AG09319 (cell line): ENCODE data around the gene KAT6B.

Experiments used
- DNase-seq: peaks from one replicate; pipeline ENCODE4 v3.0.0-alpha.2; 2010; ENCODE audit warnings: low read depth; ENCODE audit errors: extremely low read depth
- TF ChIP-seq, protein P1 (sequence below): IDR thresholded peaks from 2 replicates; pipeline ENCODE4 v1.5.1; 2011; ENCODE audit warnings: low read depth, mild to moderate bottlenecking, inconsistent platforms, low read length, moderate library complexity

KAT6B gene

DNA sequence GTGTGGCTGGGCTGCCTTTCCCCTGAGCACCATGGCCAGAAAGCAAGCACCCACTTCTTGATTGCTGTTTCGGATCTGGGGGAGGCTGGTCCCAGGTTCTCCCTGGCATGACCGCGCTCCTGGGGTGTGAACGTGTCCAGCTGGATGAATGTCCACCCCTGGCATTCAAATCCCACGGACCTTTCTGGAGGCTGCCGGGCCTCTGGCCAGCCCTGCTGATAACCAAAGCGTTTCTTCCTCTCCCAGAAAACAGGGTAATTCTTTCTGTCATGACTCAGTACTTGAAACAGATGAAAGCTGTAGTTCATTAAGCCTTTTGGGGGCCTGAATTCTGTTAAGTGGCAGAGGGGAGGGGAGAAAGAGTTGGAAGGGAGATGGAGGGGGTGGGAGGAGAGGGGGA, 211.9 kb downstream of the KAT6B start:
- TF ChIP-seq, protein P1, sequence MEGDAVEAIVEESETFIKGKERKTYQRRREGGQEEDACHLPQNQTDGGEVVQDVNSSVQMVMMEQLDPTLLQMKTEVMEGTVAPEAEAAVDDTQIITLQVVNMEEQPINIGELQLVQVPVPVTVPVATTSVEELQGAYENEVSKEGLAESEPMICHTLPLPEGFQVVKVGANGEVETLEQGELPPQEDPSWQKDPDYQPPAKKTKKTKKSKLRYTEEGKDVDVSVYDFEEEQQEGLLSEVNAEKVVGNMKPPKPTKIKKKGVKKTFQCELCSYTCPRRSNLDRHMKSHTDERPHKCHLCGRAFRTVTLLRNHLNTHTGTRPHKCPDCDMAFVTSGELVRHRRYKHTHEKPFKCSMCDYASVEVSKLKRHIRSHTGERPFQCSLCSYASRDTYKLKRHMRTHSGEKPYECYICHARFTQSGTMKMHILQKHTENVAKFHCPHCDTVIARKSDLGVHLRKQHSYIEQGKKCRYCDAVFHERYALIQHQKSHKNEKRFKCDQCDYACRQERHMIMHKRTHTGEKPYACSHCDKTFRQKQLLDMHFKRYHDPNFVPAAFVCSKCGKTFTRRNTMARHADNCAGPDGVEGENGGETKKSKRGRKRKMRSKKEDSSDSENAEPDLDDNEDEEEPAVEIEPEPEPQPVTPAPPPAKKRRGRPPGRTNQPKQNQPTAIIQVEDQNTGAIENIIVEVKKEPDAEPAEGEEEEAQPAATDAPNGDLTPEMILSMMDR = no peak
- DNase-seq = peak; percentile 43

DNA sequence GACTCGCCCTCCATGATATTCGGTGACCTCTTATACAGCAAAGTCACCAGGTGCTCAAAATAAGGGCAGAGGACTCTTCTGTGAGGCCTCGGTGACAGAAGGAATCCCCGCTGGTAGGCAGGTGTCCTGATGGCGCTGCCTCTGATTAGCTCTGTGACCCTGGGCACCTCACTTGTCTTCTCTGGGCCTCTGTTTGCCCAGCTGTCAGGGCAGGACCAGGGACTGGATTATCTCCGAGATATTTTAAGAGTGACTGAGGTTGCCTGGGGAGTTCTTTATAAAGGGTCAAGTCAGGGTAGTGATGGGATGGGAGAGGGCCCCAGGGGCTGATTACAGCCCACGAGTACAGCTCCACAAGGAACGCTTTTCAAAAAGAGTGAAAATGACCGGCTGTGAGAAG, 214.2 kb downstream of the KAT6B start:
- TF ChIP-seq, protein P1 = no peak
- no peak for DNase-seq

DNA sequence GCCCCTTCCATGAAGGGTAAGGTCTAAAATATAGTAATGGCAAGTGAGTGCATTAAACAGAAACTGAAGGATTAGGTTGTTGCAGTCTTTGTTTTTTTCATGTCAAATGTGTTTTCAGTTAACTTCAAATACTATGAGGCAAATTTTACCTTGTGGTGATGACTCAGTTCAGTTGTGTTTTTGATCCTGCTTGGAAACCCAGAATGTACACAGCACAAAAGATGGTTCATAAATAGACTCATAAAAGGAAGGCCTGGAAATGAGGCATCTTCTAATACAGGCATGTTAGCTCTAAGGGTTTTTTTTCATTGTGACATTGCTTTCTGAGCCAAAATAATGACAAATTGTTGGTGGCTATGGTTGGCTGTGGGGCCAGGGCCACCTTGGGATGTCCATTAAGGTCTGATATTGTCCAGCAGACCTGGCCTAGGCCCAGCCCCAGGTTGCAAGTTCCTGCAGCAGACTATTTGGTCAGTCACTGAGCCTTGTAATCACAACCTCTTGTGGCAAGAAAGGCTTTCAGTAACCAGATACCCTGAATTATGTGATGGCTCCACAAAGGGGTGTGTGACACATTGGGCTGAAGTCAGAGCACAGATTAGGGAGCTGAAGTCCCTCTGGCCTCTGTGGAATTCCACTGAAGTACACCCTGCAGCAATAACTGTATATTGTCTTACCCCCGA, 216.0 kb downstream of the KAT6B start:
- DNase-seq = peak; percentile 77
- TF ChIP-seq, protein P1 = no peak

DNA sequence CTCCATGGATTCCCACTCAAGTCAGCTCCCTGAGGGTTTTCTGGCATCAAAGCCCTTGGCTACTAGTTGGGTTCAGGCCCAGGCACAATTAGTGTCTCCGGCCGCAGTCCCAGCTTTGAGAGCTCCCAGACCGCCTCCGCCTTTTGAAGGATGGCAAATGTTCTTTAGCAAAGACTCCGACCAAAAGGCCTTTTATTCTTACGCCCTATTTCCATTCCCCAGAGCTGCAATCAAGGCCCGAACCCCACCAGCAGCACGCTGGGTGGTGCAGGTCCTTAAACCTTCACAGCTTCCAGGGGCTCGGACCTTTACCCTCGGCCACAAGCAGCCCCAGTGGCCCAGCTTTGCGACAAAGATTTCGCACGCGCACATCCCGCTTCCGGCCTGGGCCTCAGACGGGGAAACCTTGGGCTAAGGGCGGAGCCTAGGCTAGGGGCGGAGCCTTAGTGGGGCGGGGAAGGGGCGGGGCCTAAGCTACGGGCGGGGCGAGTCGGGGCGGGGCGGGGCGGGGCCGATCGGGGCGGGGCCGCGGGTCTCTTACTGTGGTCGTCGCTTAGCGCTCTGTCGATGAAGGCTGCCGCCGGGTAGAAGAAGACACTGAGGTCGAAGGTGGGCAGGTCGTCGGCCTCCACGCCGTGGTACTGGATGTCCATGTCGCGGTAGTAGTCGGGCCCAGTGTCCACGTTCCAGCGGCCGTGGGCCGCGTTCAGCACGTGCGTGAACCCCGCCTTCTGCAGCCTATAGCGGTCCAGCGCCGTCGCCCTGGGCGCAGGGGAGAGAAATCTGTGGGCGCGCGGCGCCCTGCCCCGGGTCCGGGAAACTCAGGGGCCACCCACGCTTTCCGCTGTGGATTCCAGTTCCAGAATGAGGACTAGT, 217.1 kb downstream of the KAT6B start:
- DNase-seq = no peak
- TF ChIP-seq, protein P1 = no peak

DNA sequence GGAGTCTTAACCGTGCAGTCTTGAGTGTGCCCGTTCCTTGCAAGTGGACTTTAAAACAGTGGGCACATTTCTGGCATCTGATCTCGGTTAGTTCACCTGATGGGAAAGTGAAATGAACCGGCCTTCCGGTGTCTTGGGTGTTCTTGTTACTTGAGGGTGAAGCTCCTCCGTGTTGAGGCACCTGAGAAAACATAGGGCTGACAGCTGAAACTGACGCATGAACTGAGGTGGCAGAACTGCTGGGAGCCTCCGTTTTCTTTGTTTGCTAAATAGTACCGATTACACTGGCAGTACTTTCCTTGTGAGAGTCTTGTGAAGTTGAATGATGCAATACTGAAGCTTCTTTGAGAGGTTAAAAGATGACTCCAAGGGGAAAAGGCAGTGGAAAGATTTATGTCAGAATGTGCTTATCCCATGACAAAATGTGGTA, 222.3 kb downstream of the KAT6B start:
- TF ChIP-seq, protein P1 = no peak
- no peak for DNase-seq

DNA sequence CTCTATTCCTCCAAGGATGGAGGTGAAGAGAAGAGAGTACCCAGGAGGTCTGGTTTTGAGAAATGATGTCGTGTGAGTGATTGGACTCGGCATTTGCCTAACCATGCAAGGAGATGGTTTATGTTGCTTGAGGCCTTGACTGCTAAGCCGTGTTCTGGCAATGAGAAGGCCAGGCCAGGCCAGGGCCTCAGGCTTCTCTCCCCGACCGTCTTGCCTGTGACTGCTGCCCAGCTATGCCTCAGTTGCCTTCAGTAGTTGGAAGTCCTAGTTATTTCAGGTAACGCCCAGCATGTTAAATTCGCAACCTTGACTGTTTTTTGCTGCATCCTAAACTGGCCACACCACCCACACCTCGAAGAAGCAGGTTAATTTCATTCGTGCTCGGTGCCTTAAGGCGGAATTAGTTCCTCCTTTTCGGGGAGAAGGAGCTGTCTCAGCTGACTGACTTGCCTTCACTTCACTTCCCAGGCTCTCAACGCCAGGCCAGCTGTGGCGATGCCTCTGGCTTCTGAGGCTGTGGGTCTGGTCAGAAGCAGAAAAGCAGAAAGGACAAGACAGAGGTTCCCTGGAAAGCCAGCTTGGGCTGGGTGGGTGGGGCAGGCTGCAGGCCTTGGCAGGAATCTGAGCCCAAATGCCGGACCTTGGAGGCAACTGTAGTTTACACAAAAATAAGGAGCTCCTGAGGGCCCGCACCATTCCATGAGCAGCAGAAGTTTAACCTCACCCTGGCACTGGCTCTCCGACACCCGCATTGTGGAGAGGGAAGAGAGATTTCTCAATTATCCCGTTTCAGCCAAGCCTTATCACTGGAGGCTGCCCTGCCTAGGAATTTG, 223.1 kb downstream of the KAT6B start:
- no peak for DNase-seq
- TF ChIP-seq, protein P1 = no peak
